Heart left ventricle (tissue), 13 donors: ENCODE measurements around the gene INHBE.

Experiments
- CTCF ChIP-seq, 12 donors: fragments of 200-600 bp; sonication (generic) in 4 of 12; IDR thresholded peaks; one replicate each; pipeline versions ENCODE4 v1.5.0 to v1.8.0; 2018 to 2022; ENCODE audit warnings: antibody characterized with exemption in 12 of 12, mild to moderate bottlenecking in 5 of 12
- POLR2A ChIP-seq, 2 donors: fragments of 450-650 bp; IDR thresholded peaks; one replicate each; pipeline ENCODE4 v1.6.1; 2017; ENCODE audit warnings: antibody characterized with exemption in 2 of 2, mild to moderate bottlenecking in 2 of 2, moderate library complexity in 2 of 2
- donor health status: ischemic (EF 13 %, LVEDD 7.1; RV severe dilation, severe dysfunction).
- donor health status: DM: no; HTN: yes; CAD: no.
- donor health status: DM: no; HTN: no; CAD: no.
- donor health status: ischemic (EF 25% LVEDD 6.9; RV normal size, moderate dysfunction).
- donor health status: ischemic (EF 25% LVEDD 5.7; RV mildly dilated, moderate dysfunction).
- donor health status: ischemic (EF 35%, LVEDD 5.7; RV mildly dilated, moderate dysfunction).
- donor health status: nonischemic (EF 11% LVEDD 7.7; RV severe dilation, severe dysfunction).
- donor health status: DM: yes; HTN: yes; CAD: no.
- donor health status: PGD.
- donor health status: ischemic (EF 29% LVEDD 5.4; RV normal size, mild dysfunction).
- donor health status: nonischemic (EF 23%, LVEDD 6.1; RV moderate dilation, normal function).

- TF ChIP-seq CTCF (IDR thresholded peaks at IDR 0.05) (no peak), POLR2A (IDR thresholded peaks at IDR 0.05) (no peak)
These were observed 40.0 kb upstream of the INHBE start for GRCh38 chr12:57415088-57415487.
